Thoracic aorta (tissue), 2 donors: ENCODE measurements around the gene HLA-F. TPM values are rescaled to one million over a fixed set of nuclear protein-coding genes. Genes with fewer than 3 reads are reported as not detected.

Experiments used
- ATAC-seq: fragments of 150-250 bp; one replicate; pipeline ENCODE4 v1.8.0; 2017; ENCODE audit warnings: low read depth; ENCODE audit not compliant: insufficient number of reproducible peaks, low FRiP score
- DNase-seq: peaks from one replicate; pipeline ENCODE4 v3.0.0-alpha.2; 2020; ENCODE audit warnings: low spot score
- H3K27ac ChIP-seq, 2 donors: fragments of 200-600 bp; sonication (generic); 1 replicate in 1 of 2; 2 replicates in 1 of 2; pipeline ENCODE4 v1.5.1; 2016; ENCODE audit warnings: mild to moderate bottlenecking in 2 of 2, moderate library complexity in 2 of 2
- H3K27me3 ChIP-seq: fragments of 200-600 bp; sonication (generic); replicated peaks from 2 replicates; pipeline ENCODE4 v1.6.0; 2016; ENCODE audit warnings: mild to moderate bottlenecking; ENCODE audit not compliant: insufficient read depth
- H3K36me3 ChIP-seq: fragments of 200-600 bp; sonication (generic); one replicate; pipeline ENCODE4 v1.5.1; 2016
- H3K4me1 ChIP-seq, 2 donors: fragments of 200-600 bp; sonication (generic); 1 replicate in 1 of 2; 2 replicates in 1 of 2; pipeline versions ENCODE4 v1.5.1 to v1.6.0; 2016; ENCODE audit warnings: low read depth in 2 of 2, mild to moderate bottlenecking in 1 of 2; ENCODE audit not compliant: control insufficient read depth in 1 of 2
- H3K4me3 ChIP-seq: fragments of 200-600 bp; sonication (generic); 2 replicates; pipeline ENCODE4 v1.5.1; 2016; ENCODE audit warnings: mild to moderate bottlenecking
- H3K9me3 ChIP-seq: fragments of 200-600 bp; sonication (generic); 2 replicates; pipeline ENCODE4 v1.5.1; 2016
- CTCF ChIP-seq: fragments of 200-600 bp; sonication (generic); IDR thresholded peaks from one replicate; pipeline ENCODE4 v1.5.1; 2019; ENCODE audit warnings: antibody characterized with exemption
- total RNA-seq, 2 donors: library from RNA; depleted of rRNA; stranded (reverse); fragments of >200 nt; gene quantifications; one replicate each; pipeline versions ENCODE4 v1.1.0 to v1.2.3, GENCODE V29; 2016

HLA-F gene
- total RNA-seq, 2 donors from 2014 or later = 94.2 to 117 TPM

GRCh38 chr6:29731281-29731680 lies 8.0 kb downstream of the HLA-F start:
- Histone ChIP-seq H3K4me3 (no peak overlapping the region), H3K36me3 (peaks cover 7% of the 10 kb centered on the region), H3K4me1 (no peaks in the 10 kb centered on the region), H3K27ac (no peak overlapping the region), H3K27me3 (no peaks in the 10 kb centered on the region), H3K9me3 (no peaks in the 10 kb centered on the region)
- DNase-seq (no peak), ATAC-seq (no peak)
- TF ChIP-seq CTCF = no peak

GRCh38 chr6:29733057-29733456 lies 9.8 kb downstream of the HLA-F start:
- H3K36me3 ChIP-seq = peaks cover under 1% of the 10 kb centered on the region
- DNase-seq (no peak), ATAC-seq (no peak)
- H3K4me3 ChIP-seq = no peak overlapping the region
- no peaks in the 10 kb centered on the region for H3K27me3 ChIP-seq
- TF ChIP-seq CTCF = no peak
- H3K4me1 ChIP-seq = no peaks in the 10 kb centered on the region
- no peaks in the 10 kb centered on the region for H3K9me3 ChIP-seq
- H3K27ac ChIP-seq = no peak overlapping the region

GRCh38 chr6:29734046-29735018 lies 11.1 kb downstream of the HLA-F start:
- no peak for TF ChIP-seq CTCF

GRCh38 chr6:29736563-29736962 lies 13.3 kb downstream of the HLA-F start:
- ATAC-seq (no peak), DNase-seq (no peak)
- H3K27ac ChIP-seq = no peak overlapping the region
- no peaks in the 10 kb centered on the region for H3K4me1 ChIP-seq
- no peaks in the 10 kb centered on the region for H3K36me3 ChIP-seq
- H3K4me3 ChIP-seq = no peak overlapping the region
- no peaks in the 10 kb centered on the region for H3K27me3 ChIP-seq
- H3K9me3 ChIP-seq = no peaks in the 10 kb centered on the region
- TF ChIP-seq CTCF = no peak

More at GRCh38 chr6:29734046-29735018, 11.1 kb downstream of the HLA-F start:
- Histone ChIP-seq H3K4me1 (no peaks in the 10 kb centered on the region), H3K27ac (no peak overlapping the region), H3K4me3 (no peak overlapping the region), H3K9me3 (no peaks in the 10 kb centered on the region), H3K36me3 (no peaks in the 10 kb centered on the region), H3K27me3 (no peaks in the 10 kb centered on the region)
- DNase-seq (no peak), ATAC-seq (no peak)

- Histone ChIP-seq H3K27me3 (no peaks in the 10 kb centered on the region), H3K4me3 (no peak overlapping the region), H3K27ac (no peak overlapping the region), H3K9me3 (no peaks in the 10 kb centered on the region), H3K36me3 (no peaks in the 10 kb centered on the region), H3K4me1 (no peaks in the 10 kb centered on the region)
- no peak for DNase-seq
- peak; percentile 44 for TF ChIP-seq CTCF
- no peak for ATAC-seq
Observed at GRCh38 chr6:29737707-29738630, 14.7 kb downstream of the HLA-F start.
